ENCODE data around the gene BOLA1.

DNA sequence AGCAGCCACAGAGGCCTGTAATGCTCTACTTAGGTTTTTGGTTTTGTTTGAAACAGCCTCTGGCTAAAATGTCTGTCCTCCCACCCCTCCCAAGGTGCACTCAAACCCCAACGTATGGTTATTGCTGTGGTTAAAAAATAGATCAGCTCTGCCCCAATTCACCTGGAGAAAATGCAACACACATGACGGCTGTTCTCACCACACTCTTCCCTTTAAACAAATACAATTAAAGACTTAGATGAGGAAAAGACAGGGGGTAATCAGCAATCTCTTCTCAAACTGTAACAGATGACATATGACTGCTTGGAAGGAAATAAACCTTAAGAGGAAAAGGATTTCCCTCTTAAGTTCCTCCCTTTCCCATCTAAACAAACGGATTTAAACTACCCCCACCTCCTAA is 43.5 kb downstream of the BOLA1 start:
- TF ChIP-seq SNAI2 (CRISPR knock-in tag; IDR thresholded peaks at IDR 0.05): no peak
- no peak for TF ChIP-seq RARB (CRISPR knock-in tag; IDR thresholded peaks at IDR 0.05)
- no peak for TF ChIP-seq ZFP3 (CRISPR knock-in tag; IDR thresholded peaks at IDR 0.05)
- TF ChIP-seq, protein P1, sequence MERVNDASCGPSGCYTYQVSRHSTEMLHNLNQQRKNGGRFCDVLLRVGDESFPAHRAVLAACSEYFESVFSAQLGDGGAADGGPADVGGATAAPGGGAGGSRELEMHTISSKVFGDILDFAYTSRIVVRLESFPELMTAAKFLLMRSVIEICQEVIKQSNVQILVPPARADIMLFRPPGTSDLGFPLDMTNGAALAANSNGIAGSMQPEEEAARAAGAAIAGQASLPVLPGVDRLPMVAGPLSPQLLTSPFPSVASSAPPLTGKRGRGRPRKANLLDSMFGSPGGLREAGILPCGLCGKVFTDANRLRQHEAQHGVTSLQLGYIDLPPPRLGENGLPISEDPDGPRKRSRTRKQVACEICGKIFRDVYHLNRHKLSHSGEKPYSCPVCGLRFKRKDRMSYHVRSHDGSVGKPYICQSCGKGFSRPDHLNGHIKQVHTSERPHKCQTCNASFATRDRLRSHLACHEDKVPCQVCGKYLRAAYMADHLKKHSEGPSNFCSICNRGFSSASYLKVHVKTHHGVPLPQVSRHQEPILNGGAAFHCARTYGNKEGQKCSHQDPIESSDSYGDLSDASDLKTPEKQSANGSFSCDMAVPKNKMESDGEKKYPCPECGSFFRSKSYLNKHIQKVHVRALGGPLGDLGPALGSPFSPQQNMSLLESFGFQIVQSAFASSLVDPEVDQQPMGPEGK (CRISPR knock-in tag; IDR thresholded peaks at IDR 0.05; ENCODE audit: borderline replicate concordance): no peak
- no peak for TF ChIP-seq ARNTL (CRISPR knock-in tag; IDR thresholded peaks at IDR 0.05; ENCODE audit: borderline replicate concordance, low read depth)
- TF ChIP-seq GLIS3 (CRISPR knock-in tag; IDR thresholded peaks at IDR 0.05): no peak
- TF ChIP-seq BACH2 (CRISPR knock-in tag; IDR thresholded peaks at IDR 0.05; ENCODE audit: borderline replicate concordance): no peak
- TF ChIP-seq ZNF8 (CRISPR knock-in tag; IDR thresholded peaks at IDR 0.05): no peak
- TF ChIP-seq TCF4 (CRISPR knock-in tag; IDR thresholded peaks at IDR 0.05; ENCODE audit: borderline replicate concordance): no peak
- TF ChIP-seq PPARA (CRISPR knock-in tag; IDR thresholded peaks at IDR 0.05; ENCODE audit: borderline replicate concordance): no peak
- no peak for TF ChIP-seq ZFP30 (CRISPR knock-in tag; IDR thresholded peaks at IDR 0.05)
- TF ChIP-seq, protein P2, sequence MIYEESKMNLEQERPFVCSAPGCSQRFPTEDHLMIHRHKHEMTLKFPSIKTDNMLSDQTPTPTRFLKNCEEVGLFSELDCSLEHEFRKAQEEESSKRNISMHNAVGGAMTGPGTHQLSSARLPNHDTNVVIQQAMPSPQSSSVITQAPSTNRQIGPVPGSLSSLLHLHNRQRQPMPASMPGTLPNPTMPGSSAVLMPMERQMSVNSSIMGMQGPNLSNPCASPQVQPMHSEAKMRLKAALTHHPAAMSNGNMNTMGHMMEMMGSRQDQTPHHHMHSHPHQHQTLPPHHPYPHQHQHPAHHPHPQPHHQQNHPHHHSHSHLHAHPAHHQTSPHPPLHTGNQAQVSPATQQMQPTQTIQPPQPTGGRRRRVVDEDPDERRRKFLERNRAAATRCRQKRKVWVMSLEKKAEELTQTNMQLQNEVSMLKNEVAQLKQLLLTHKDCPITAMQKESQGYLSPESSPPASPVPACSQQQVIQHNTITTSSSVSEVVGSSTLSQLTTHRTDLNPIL (CRISPR knock-in tag; IDR thresholded peaks at IDR 0.05; ENCODE audit: low read depth): no peak
- TF ChIP-seq, protein P3, sequence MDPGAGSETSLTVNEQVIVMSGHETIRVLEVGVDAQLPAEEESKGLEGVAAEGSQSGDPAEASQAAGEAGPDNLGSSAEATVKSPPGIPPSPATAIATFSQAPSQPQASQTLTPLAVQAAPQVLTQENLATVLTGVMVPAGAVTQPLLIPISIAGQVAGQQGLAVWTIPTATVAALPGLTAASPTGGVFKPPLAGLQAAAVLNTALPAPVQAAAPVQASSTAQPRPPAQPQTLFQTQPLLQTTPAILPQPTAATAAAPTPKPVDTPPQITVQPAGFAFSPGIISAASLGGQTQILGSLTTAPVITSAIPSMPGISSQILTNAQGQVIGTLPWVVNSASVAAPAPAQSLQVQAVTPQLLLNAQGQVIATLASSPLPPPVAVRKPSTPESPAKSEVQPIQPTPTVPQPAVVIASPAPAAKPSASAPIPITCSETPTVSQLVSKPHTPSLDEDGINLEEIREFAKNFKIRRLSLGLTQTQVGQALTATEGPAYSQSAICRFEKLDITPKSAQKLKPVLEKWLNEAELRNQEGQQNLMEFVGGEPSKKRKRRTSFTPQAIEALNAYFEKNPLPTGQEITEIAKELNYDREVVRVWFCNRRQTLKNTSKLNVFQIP (CRISPR knock-in tag; IDR thresholded peaks at IDR 0.05; ENCODE audit: borderline replicate concordance, low read depth): no peak

Data from SK-N-SH treated with all-trans-retinoic acid at 6 μM for 48 hours (cell line).